ENCODE results near the gene PLA2G4E. TPM values are rescaled to one million over a fixed set of nuclear protein-coding genes. Genes with fewer than 3 reads are reported as not detected.

Gene PLA2G4E
- total and polyA plus RNA-seq, 2 of the 13 experiments (the other 11 are each of a cell fraction or from before 2014, with no cell fraction given) = not detected

DNA sequence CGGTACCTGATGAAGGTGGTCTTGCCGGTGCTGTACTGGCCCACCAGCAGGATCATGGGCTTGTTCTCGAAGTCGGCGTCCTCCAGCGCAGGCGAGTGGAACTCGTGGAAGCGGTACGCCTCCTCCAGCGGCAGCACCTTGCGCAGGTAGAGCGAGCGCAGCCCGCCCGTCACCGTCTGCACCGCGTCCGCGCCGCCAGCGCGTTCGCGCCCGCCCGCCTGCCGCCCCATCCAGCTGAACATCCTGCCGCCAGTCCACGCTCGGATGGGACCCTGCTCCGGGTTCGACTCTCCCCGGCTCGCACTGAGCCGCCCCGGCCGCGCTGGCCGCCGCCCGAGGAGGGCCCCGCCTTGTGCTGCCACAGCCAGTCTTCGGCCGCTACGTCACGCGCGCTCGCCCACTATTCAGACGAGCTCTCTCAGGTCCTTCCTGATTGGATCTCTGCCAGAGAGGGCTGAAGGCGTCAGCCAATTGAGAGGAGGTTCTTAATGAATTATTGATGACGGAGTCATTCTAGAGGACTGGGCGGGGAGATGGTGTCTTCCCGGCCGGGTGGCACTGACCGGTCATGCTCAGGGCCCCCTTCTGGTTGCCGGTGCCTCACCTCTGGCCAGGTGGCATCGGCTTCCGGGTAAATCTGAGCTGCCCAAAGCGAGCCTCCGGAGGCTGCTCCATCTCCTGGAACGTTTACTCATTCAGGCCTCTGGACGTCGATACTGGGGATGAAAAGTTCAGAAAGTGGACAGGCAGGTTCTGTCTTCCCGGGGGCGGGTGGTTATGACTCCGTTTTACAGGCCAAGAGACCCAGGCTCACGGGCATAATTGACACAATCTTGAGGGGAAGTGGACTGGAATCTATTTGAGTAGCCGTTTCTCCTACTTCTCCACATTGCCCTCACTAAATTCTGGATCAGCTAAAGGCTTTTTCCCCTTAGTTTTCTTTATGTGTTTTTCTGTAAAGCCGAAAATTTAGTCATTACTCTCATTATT is 48.3 kb downstream of the PLA2G4E start, which contains the start of gene EHD4 (continued):
- TF ChIP-seq ZNF552 (CRISPR knock-in tag; IDR thresholded peaks at IDR 0.05; ENCODE audit: borderline replicate concordance) (no peak; the same call in 1 of the 2 replicates), KDM6A (CRISPR knock-in tag; IDR thresholded peaks at IDR 0.05; ENCODE audit: low read depth) (no peak), PHF8 (CRISPR knock-in tag; IDR thresholded peaks at IDR 0.05) (peak; percentile 56), AKAP8 (CRISPR knock-in tag; IDR thresholded peaks at IDR 0.05) (peak; percentile 52; the same call in 1 of the 2 replicates), ZSCAN29 (CRISPR knock-in tag; conservative IDR thresholded peaks at IDR 0.05) (0 out of 2 replicates have a peak, but pooled peaks have one; percentile 63), CHCHD3 (CRISPR knock-in tag; IDR thresholded peaks at IDR 0.05) (0 out of 2 replicates have a peak, but pooled peaks have one; percentile 12), ZNF432 (CRISPR knock-in tag; IDR thresholded peaks at IDR 0.05; ENCODE audit: borderline replicate concordance) (no peak), MBNL3 (CRISPR knock-in tag; conservative IDR thresholded peaks at IDR 0.05) (no peak), KDM2A (CRISPR knock-in tag; IDR thresholded peaks at IDR 0.05; ENCODE audit: borderline replicate concordance, low read depth) (peak; percentile 66), SMARCE1 (IDR thresholded peaks at IDR 0.05; ENCODE audit: borderline replicate concordance) (no peak), ZBTB7A (CRISPR knock-in tag; IDR thresholded peaks at IDR 0.05) (no peak), HNF4A (CRISPR knock-in tag; IDR thresholded peaks at IDR 0.05) (no peak), ZNF160 (CRISPR knock-in tag; IDR thresholded peaks at IDR 0.05) (no peak)
- TF ChIP-seq, protein P1, sequence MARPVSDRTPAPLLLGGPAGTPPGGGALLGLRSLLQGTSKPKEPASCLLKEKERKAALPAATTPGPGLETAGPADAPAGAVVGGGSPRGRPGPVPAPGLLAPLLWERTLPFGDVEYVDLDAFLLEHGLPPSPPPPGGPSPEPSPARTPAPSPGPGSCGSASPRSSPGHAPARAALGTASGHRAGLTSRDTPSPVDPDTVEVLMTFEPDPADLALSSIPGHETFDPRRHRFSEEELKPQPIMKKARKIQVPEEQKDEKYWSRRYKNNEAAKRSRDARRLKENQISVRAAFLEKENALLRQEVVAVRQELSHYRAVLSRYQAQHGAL (CRISPR knock-in tag; IDR thresholded peaks at IDR 0.05; ENCODE audit: not compliant biosample characterization) = no peak
- TF ChIP-seq, protein P2, sequence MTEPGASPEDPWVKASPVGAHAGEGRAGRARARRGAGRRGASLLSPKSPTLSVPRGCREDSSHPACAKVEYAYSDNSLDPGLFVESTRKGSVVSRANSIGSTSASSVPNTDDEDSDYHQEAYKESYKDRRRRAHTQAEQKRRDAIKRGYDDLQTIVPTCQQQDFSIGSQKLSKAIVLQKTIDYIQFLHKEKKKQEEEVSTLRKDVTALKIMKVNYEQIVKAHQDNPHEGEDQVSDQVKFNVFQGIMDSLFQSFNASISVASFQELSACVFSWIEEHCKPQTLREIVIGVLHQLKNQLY (CRISPR knock-in tag; IDR thresholded peaks at IDR 0.05) = no peak
- TF ChIP-seq, protein P3, sequence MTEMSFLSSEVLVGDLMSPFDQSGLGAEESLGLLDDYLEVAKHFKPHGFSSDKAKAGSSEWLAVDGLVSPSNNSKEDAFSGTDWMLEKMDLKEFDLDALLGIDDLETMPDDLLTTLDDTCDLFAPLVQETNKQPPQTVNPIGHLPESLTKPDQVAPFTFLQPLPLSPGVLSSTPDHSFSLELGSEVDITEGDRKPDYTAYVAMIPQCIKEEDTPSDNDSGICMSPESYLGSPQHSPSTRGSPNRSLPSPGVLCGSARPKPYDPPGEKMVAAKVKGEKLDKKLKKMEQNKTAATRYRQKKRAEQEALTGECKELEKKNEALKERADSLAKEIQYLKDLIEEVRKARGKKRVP (CRISPR knock-in tag; IDR thresholded peaks at IDR 0.05) = no peak
- TF ChIP-seq, protein P4, sequence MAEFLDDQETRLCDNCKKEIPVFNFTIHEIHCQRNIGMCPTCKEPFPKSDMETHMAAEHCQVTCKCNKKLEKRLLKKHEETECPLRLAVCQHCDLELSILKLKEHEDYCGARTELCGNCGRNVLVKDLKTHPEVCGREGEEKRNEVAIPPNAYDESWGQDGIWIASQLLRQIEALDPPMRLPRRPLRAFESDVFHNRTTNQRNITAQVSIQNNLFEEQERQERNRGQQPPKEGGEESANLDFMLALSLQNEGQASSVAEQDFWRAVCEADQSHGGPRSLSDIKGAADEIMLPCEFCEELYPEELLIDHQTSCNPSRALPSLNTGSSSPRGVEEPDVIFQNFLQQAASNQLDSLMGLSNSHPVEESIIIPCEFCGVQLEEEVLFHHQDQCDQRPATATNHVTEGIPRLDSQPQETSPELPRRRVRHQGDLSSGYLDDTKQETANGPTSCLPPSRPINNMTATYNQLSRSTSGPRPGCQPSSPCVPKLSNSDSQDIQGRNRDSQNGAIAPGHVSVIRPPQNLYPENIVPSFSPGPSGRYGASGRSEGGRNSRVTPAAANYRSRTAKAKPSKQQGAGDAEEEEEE (CRISPR knock-in tag; IDR thresholded peaks at IDR 0.05; ENCODE audit: borderline replicate concordance) = no peak
- TF ChIP-seq, protein P5, sequence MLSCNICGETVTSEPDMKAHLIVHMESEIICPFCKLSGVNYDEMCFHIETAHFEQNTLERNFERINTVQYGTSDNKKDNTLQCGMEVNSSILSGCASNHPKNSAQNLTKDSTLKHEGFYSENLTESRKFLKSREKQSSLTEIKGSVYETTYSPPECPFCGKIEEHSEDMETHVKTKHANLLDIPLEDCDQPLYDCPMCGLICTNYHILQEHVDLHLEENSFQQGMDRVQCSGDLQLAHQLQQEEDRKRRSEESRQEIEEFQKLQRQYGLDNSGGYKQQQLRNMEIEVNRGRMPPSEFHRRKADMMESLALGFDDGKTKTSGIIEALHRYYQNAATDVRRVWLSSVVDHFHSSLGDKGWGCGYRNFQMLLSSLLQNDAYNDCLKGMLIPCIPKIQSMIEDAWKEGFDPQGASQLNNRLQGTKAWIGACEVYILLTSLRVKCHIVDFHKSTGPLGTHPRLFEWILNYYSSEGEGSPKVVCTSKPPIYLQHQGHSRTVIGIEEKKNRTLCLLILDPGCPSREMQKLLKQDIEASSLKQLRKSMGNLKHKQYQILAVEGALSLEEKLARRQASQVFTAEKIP (CRISPR knock-in tag; IDR thresholded peaks at IDR 0.05; ENCODE audit: borderline replicate concordance) = no peak

All from HepG2 (cell line).